ENCODE measurements around the gene CCDC186.

CCDC186 gene

GRCh38 chr10:114118514-114118913, 55.5 kb downstream of the CCDC186 start:
- Histone ChIP-seq H3K36me3 (ENCODE audit: insufficient read depth, low read length) (no peaks in the 10 kb centered on the region), H3K4me1 (ENCODE audit: control insufficient read depth, insufficient read depth, low read length, unreplicated experiment) (peaks cover 9% of the 10 kb centered on the region), H3K27me3 (ENCODE audit: insufficient read depth, low read length) (no peaks in the 10 kb centered on the region), H2AFZ (ENCODE audit: low read length, unreplicated experiment) (no peak overlapping the region), H3K27ac (ENCODE audit: low read depth, low read length) (no peak overlapping the region), H3K4me3 (ENCODE audit: low read depth, low read length) (no peak overlapping the region), H3K79me2 (ENCODE audit: control insufficient read depth, insufficient read depth, low read length, unreplicated experiment) (no peaks in the 10 kb centered on the region)

- Histone ChIP-seq H3K27ac (ENCODE audit: low read depth, low read length) (no peak overlapping the region), H3K4me3 (ENCODE audit: low read depth, low read length) (no peak overlapping the region), H2AFZ (ENCODE audit: low read length, unreplicated experiment) (no peak overlapping the region), H3K27me3 (ENCODE audit: insufficient read depth, low read length) (no peaks in the 10 kb centered on the region), H3K79me2 (ENCODE audit: control insufficient read depth, insufficient read depth, low read length, unreplicated experiment) (no peaks in the 10 kb centered on the region), H3K36me3 (ENCODE audit: insufficient read depth, low read length) (no peaks in the 10 kb centered on the region), H3K4me1 (ENCODE audit: control insufficient read depth, insufficient read depth, low read length, unreplicated experiment) (peaks cover 9% of the 10 kb centered on the region)
Measured at GRCh38 chr10:114117728-114118127, 56.3 kb downstream of the CCDC186 start.

GRCh38 chr10:114115661-114116445, 58.1 kb downstream of the CCDC186 start:
- Histone ChIP-seq H3K79me2 (ENCODE audit: control insufficient read depth, insufficient read depth, low read length, unreplicated experiment) (no peaks in the 10 kb centered on the region), H3K4me3 (ENCODE audit: low read depth, low read length) (no peak overlapping the region), H3K27me3 (ENCODE audit: insufficient read depth, low read length) (no peaks in the 10 kb centered on the region), H3K27ac (ENCODE audit: low read depth, low read length) (no peak overlapping the region), H3K4me1 (ENCODE audit: control insufficient read depth, insufficient read depth, low read length, unreplicated experiment) (peaks cover 9% of the 10 kb centered on the region), H2AFZ (ENCODE audit: low read length, unreplicated experiment) (no peak overlapping the region), H3K36me3 (ENCODE audit: insufficient read depth, low read length) (no peaks in the 10 kb centered on the region)

- Histone ChIP-seq H3K4me1 (ENCODE audit: control insufficient read depth, insufficient read depth, low read length, unreplicated experiment) (no peaks in the 10 kb centered on the region), H3K79me2 (ENCODE audit: control insufficient read depth, insufficient read depth, low read length, unreplicated experiment) (no peaks in the 10 kb centered on the region), H3K27me3 (ENCODE audit: insufficient read depth, low read length) (no peaks in the 10 kb centered on the region), H3K4me3 (ENCODE audit: low read depth, low read length) (no peak overlapping the region), H3K36me3 (ENCODE audit: insufficient read depth, low read length) (no peaks in the 10 kb centered on the region), H2AFZ (ENCODE audit: low read length, unreplicated experiment) (no peak overlapping the region), H3K27ac (ENCODE audit: low read depth, low read length) (no peak overlapping the region)
Measured at GRCh38 chr10:114110174-114110972, 63.6 kb downstream of the CCDC186 start.

- Histone ChIP-seq H3K4me3 (ENCODE audit: low read depth, low read length) (no peak overlapping the region), H3K36me3 (ENCODE audit: insufficient read depth, low read length) (no peaks in the 10 kb centered on the region), H3K27me3 (ENCODE audit: insufficient read depth, low read length) (peaks cover 10% of the 10 kb centered on the region; the same call in 1 of the 2 replicates), H3K4me1 (ENCODE audit: control insufficient read depth, insufficient read depth, low read length, unreplicated experiment) (peaks cover 9% of the 10 kb centered on the region), H3K27ac (ENCODE audit: low read depth, low read length) (no peak overlapping the region), H3K79me2 (ENCODE audit: control insufficient read depth, insufficient read depth, low read length, unreplicated experiment) (no peaks in the 10 kb centered on the region), H2AFZ (ENCODE audit: low read length, unreplicated experiment) (no peak overlapping the region)
Measured at GRCh38 chr10:114103284-114103683, 70.7 kb downstream of the CCDC186 start.

- H3K4me1 ChIP-seq (ENCODE audit: control insufficient read depth, insufficient read depth, low read length, unreplicated experiment) = peaks cover 9% of the 10 kb centered on the region
- H3K27ac ChIP-seq (ENCODE audit: low read depth, low read length) = no peak overlapping the region
- no peaks in the 10 kb centered on the region for H3K79me2 ChIP-seq (ENCODE audit: control insufficient read depth, insufficient read depth, low read length, unreplicated experiment)
- H3K4me3 ChIP-seq (ENCODE audit: low read depth, low read length) = no peak overlapping the region
- no peak overlapping the region for H2AFZ ChIP-seq (ENCODE audit: low read length, unreplicated experiment)
- H3K36me3 ChIP-seq (ENCODE audit: insufficient read depth, low read length) = no peaks in the 10 kb centered on the region
- H3K27me3 ChIP-seq (ENCODE audit: insufficient read depth, low read length) = peaks cover 10% of the 10 kb centered on the region; the same call in 1 of the 2 replicates
Measured at GRCh38 chr10:114102256-114102655, 71.7 kb downstream of the CCDC186 start.

GRCh38 chr10:114100848-114101741, 72.9 kb downstream of the CCDC186 start:
- Histone ChIP-seq H2AFZ (ENCODE audit: low read length, unreplicated experiment) (peak overlapping the region; percentile 63), H3K4me1 (ENCODE audit: control insufficient read depth, insufficient read depth, low read length, unreplicated experiment) (peaks cover 9% of the 10 kb centered on the region), H3K79me2 (ENCODE audit: control insufficient read depth, insufficient read depth, low read length, unreplicated experiment) (no peaks in the 10 kb centered on the region), H3K27me3 (ENCODE audit: insufficient read depth, low read length) (peaks cover 18% of the 10 kb centered on the region; the same call in 1 of the 2 replicates), H3K27ac (ENCODE audit: low read depth, low read length) (no peak overlapping the region), H3K36me3 (ENCODE audit: insufficient read depth, low read length) (no peaks in the 10 kb centered on the region), H3K4me3 (ENCODE audit: low read depth, low read length) (peak overlapping the region; percentile 66)

GRCh38 chr10:114096864-114097263, 77.1 kb downstream of the CCDC186 start:
- Histone ChIP-seq H3K36me3 (ENCODE audit: insufficient read depth, low read length) (no peaks in the 10 kb centered on the region), H3K79me2 (ENCODE audit: control insufficient read depth, insufficient read depth, low read length, unreplicated experiment) (no peaks in the 10 kb centered on the region), H3K27ac (ENCODE audit: low read depth, low read length) (no peak overlapping the region), H3K4me3 (ENCODE audit: low read depth, low read length) (no peak overlapping the region), H2AFZ (ENCODE audit: low read length, unreplicated experiment) (no peak overlapping the region), H3K27me3 (ENCODE audit: insufficient read depth, low read length) (peaks cover 26% of the 10 kb centered on the region; the same call in 1 of the 2 replicates), H3K4me1 (ENCODE audit: control insufficient read depth, insufficient read depth, low read length, unreplicated experiment) (peaks cover 9% of the 10 kb centered on the region)

GRCh38 chr10:114095559-114096337, 78.3 kb downstream of the CCDC186 start:
- Histone ChIP-seq H3K4me1 (ENCODE audit: control insufficient read depth, insufficient read depth, low read length, unreplicated experiment) (peaks cover 4% of the 10 kb centered on the region), H2AFZ (ENCODE audit: low read length, unreplicated experiment) (no peak overlapping the region), H3K4me3 (ENCODE audit: low read depth, low read length) (no peak overlapping the region), H3K79me2 (ENCODE audit: control insufficient read depth, insufficient read depth, low read length, unreplicated experiment) (no peaks in the 10 kb centered on the region), H3K27ac (ENCODE audit: low read depth, low read length) (no peak overlapping the region), H3K27me3 (ENCODE audit: insufficient read depth, low read length) (peaks cover 25% of the 10 kb centered on the region; the same call in 1 of the 2 replicates), H3K36me3 (ENCODE audit: insufficient read depth, low read length) (no peaks in the 10 kb centered on the region)

Data from ACC112 (cell line).